Liver (tissue), 3 donors: ENCODE data around the gene FAAH.
A peak's percentile ranks its signal among the peaks of the same experiment; 100 is the strongest.

Experiments
- ATF3 ChIP-seq: IDR thresholded peaks from 2 replicates; pipeline ENCODE4 v1.6.1; 2016; ENCODE audit warnings: antibody characterized with exemption
- CTCF ChIP-seq: fragments of 150-350 bp; IDR thresholded peaks from 2 replicates; pipeline ENCODE4 v1.5.1; 2017; ENCODE audit warnings: improper control_type of control experiment, low read depth, low read length; ENCODE audit not compliant: missing input control
- EGR1 ChIP-seq, 2 donors: IDR thresholded peaks; 2 replicates each; pipeline ENCODE4 v1.6.1; 2016 to 2018; ENCODE audit warnings: antibody characterized with exemption in 2 of 2, low read depth in 2 of 2
- FOXA1 ChIP-seq: IDR thresholded peaks from 2 replicates; pipeline ENCODE4 v1.6.1; 2016; ENCODE audit warnings: antibody characterized with exemption
- GABPA ChIP-seq, 2 donors: IDR thresholded peaks in 1 of 2; conservative IDR thresholded peaks in 1 of 2; 2 replicates each; pipeline ENCODE4 v1.6.1; 2016; ENCODE audit warnings: antibody characterized with exemption in 2 of 2, mild to moderate bottlenecking in 1 of 2, moderate library complexity in 1 of 2
- JUND ChIP-seq, 2 donors: IDR thresholded peaks; 2 replicates each; pipeline ENCODE4 v1.6.1; 2016; ENCODE audit warnings: antibody characterized with exemption in 2 of 2
- RAD21 ChIP-seq, 2 donors: IDR thresholded peaks; 2 replicates each; pipeline ENCODE4 v1.6.1; 2016; ENCODE audit warnings: antibody characterized with exemption in 2 of 2, mild to moderate bottlenecking in 2 of 2
- REST ChIP-seq: IDR thresholded peaks from 2 replicates; pipeline ENCODE4 v1.6.1; 2016; ENCODE audit warnings: antibody characterized with exemption, mild to moderate bottlenecking
- SP1 ChIP-seq: IDR thresholded peaks from 2 replicates; pipeline ENCODE4 v1.6.1; 2018; ENCODE audit warnings: antibody characterized with exemption, mild to moderate bottlenecking
- TAF1 ChIP-seq: conservative IDR thresholded peaks from 2 replicates; pipeline ENCODE4 v1.6.1; 2016; ENCODE audit warnings: antibody characterized with exemption, mild to moderate bottlenecking
- YY1 ChIP-seq: IDR thresholded peaks from 2 replicates; pipeline ENCODE4 v1.6.1; 2016; ENCODE audit warnings: antibody characterized with exemption, mild to moderate bottlenecking
- donor health status: healthy.
- donor health status: healthy.

DNA sequence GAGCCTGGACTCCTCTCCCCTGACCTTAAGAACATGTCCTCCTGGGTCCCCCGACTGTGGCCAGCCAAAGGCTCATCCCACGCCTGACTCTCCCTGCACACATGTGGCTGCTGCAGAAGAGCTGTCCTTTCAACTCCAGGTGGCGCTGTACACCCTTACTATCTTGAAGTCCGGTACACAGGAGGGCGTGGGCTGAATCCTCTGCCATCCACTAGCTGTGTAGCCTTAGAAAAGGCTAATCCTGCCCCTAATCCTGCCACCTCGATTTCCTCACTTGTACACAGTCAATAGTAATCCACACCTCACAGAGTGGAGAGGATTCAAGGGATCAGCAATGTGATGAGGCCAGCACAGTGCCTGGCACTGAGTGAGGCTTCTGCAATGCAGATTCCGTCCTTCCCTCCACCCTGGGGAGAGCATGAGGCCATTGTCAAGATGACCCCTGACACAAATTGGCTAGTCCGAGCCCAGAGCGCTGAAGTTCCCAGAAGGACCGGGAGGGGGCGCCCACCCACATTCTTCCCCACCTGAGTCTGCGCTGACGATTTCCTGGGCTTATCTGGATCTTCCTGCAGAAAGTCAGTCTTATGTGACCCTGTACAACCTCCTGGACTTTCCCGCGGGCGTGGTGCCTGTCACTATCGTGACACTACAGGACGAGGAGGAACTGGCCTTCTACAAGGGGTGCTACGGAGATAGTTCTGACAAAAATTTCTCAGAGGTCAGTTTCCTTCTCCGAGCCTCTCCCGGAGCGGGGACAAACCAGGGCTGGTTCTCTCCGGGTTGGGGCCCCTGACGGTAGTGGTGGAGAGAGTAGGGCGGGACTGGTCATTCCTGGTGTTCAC lies 48.4 kb downstream of the FAAH start:
- TF ChIP-seq JUND (IDR thresholded peaks at IDR 0.05) (no peak), EGR1 (IDR thresholded peaks at IDR 0.05; ENCODE audit: low read depth in 2 of 2) (no peak), CTCF (peak; percentile 88), ATF3 (no peak), SP1 (no peak), TAF1 (no peak), YY1 (no peak), RAD21 (IDR thresholded peaks at IDR 0.05) (peak; percentile 34 to 61), GABPA (IDR thresholded peaks at IDR 0.05 in 1 of 2, conservative IDR thresholded peaks at IDR 0.05 in 1 of 2) (no peak), REST (no peak), FOXA1 (no peak)
